Measurements from ENCODE around the gene S100PBP. TPM values are rescaled to one million over a fixed set of nuclear protein-coding genes. Genes with fewer than 3 reads are reported as not detected.
A peak's percentile ranks its signal among the peaks of the same experiment; 100 is the strongest.

The S100PBP gene
- total and polyA plus RNA-seq, 9 of the 15 experiments (the other 6 are each of a cell fraction or from before 2014, with no cell fraction given): 22.9 to 60.2 (median 32.9) TPM

DNA sequence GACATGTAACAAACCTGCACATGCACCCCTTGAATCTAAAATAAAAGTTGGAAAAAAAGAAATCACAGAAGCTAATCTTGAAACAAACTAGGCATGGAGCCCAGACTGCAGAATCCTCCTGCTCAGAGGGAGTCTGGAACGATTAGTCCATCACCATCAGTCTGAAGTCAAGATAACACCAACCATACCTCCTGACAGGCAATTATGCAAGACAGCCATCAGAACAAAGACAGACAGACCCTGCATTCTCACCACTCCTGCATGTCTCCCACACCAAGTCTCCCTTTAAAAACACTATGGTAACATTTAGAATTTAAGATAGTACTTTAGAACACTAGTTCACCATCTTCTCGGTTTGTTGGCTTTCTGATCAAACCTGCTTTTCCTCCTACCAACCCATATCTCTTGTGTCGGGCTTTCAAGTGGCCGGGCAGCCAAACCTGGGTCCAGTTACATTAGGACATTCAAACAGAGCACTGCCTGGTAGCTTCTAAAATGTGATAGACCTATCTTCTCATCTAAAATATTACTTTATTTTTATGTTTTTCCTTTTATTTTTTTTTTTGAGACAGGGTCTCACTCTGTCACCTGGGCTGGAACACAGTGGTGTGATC is 10.4 kb upstream of the S100PBP start (continued):
- TF ChIP-seq, protein P1, sequence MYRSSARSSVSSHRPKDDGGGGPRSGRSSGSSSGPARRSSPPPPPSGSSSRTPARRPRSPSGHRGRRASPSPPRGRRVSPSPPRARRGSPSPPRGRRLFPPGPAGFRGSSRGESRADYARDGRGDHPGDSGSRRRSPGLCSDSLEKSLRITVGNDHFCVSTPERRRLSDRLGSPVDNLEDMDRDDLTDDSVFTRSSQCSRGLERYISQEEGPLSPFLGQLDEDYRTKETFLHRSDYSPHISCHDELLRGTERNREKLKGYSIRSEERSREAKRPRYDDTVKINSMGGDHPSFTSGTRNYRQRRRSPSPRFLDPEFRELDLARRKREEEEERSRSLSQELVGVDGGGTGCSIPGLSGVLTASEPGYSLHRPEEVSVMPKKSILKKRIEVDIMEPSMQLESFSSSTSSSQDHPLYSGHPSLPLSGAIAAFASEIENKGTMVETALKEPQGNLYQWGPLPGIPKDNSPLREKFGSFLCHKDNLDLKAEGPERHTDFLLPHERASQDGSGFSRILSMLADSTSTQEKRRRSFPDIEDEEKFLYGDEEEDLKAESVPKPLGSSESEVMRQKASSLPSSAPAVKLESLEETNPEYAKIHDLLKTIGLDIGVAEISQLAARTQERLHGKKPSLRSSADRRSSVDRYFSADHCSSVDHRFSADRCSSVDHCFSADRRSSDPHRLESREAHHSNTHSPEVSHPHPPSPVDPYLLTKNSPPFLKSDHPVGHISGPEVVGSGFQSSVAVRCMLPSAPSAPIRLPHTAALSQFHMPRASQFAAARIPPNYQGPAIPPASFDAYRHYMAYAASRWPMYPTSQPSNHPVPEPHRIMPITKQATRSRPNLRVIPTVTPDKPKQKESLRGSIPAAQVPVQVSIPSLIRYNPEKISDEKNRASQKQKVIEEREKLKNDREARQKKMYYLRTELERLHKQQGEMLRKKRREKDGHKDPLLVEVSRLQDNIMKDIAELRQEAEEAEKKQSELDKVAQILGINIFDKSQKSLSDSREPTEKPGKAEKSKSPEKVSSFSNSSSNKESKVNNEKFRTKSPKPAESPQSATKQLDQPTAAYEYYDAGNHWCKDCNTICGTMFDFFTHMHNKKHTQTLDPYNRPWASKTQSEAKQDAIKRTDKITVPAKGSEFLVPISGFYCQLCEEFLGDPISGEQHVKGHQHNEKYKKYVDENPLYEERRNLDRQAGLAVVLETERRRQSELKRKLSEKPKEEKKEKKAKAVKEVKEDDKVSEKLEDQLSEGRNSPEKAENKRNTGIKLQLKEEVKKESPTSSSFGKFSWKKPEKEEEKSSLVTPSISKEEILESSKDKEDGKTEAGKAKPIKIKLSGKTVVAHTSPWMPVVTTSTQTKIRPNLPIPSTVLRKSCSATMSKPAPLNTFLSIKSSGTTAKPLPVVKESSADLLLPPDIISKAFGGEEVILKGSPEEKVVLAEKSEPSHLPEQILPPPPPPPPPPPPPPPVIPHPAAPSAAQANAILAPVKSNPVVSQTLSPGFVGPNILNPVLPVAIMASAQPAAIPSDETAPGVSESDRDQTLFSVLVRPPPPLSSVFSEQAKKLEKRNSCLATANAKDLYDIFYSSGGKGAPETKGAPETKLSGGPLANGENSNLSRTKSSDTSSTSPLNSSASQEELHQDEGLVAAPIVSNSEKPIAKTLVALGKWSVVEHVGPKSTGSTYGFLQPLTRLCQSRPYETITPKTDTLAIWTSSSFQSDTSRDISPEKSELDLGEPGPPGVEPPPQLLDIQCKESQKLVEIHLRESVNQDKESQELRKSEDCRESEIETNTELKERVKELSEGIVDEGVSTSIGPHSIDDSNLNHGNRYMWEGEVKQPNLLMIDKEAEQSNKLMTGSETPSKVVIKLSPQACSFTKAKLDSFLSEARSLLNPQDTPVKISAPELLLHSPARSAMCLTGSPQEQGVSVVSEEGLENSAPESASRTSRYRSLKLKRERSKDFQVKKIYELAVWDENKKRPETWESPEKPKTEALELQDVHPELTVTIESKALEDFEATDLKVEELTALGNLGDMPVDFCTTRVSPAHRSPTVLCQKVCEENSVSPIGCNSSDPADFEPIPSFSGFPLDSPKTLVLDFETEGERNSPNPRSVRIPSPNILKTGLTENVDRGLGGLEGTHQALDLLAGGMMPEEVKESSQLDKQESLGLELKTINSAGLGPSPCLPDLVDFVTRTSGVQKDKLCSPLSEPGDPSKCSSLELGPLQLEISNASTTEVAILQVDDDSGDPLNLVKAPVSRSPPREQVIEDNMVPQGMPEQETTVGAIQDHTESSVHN (IDR thresholded peaks at IDR 0.05; ENCODE audit: borderline replicate concordance in 1 of 2, low read depth in 1 of 2): no peak
- TF ChIP-seq, protein P2, sequence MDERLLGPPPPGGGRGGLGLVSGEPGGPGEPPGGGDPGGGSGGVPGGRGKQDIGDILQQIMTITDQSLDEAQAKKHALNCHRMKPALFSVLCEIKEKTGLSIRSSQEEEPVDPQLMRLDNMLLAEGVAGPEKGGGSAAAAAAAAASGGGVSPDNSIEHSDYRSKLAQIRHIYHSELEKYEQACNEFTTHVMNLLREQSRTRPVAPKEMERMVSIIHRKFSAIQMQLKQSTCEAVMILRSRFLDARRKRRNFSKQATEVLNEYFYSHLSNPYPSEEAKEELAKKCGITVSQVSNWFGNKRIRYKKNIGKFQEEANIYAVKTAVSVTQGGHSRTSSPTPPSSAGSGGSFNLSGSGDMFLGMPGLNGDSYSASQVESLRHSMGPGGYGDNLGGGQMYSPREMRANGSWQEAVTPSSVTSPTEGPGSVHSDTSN (CRISPR knock-in tag; IDR thresholded peaks at IDR 0.05; ENCODE audit: low read depth): no peak
- TF ChIP-seq, protein P2 (tag; conservative IDR thresholded peaks at IDR 0.05; ENCODE audit: low read depth): peak; percentile 61; the same call in 1 of the 2 replicates
- no peak for TF ChIP-seq E2F3 (CRISPR knock-in tag; IDR thresholded peaks at IDR 0.05)
- TF ChIP-seq, protein P3, sequence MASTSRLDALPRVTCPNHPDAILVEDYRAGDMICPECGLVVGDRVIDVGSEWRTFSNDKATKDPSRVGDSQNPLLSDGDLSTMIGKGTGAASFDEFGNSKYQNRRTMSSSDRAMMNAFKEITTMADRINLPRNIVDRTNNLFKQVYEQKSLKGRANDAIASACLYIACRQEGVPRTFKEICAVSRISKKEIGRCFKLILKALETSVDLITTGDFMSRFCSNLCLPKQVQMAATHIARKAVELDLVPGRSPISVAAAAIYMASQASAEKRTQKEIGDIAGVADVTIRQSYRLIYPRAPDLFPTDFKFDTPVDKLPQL (IDR thresholded peaks at IDR 0.05; ENCODE audit: extremely low read depth, insufficient read length): no peak
- TF ChIP-seq, protein P4, sequence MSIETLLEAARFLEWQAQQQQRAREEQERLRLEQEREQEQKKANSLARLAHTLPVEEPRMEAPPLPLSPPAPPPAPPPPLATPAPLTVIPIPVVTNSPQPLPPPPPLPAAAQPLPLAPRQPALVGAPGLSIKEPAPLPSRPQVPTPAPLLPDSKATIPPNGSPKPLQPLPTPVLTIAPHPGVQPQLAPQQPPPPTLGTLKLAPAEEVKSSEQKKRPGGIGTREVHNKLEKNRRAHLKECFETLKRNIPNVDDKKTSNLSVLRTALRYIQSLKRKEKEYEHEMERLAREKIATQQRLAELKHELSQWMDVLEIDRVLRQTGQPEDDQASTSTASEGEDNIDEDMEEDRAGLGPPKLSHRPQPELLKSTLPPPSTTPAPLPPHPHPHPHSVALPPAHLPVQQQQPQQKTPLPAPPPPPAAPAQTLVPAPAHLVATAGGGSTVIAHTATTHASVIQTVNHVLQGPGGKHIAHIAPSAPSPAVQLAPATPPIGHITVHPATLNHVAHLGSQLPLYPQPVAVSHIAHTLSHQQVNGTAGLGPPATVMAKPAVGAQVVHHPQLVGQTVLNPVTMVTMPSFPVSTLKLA (conservative IDR thresholded peaks at IDR 0.05): no peak
- TF ChIP-seq LEF1 (IDR thresholded peaks at IDR 0.05): no peak
- TF ChIP-seq ZNF121 (CRISPR knock-in tag; conservative IDR thresholded peaks at IDR 0.05): no peak

All from K562 (cell line).